Middle frontal gyrus (tissue), 1 donor: ENCODE data around the gene UFSP1.

Source experiments
- DNase-seq: peaks from one replicate; pipeline ENCODE4 v3.0.0-alpha.2; 2015; ENCODE audit warnings: low spot score; ENCODE audit errors: extremely low spot score

Gene UFSP1

GRCh38 chr7:100882785-100883526 lies 6.6 kb downstream of the UFSP1 start:
- DNase-seq = no peak

GRCh38 chr7:100882201-100882600 lies 7.3 kb downstream of the UFSP1 start:
- DNase-seq = no peak

- DNase-seq = no peak
Measured at GRCh38 chr7:100881136-100881535, 8.4 kb downstream of the UFSP1 start.

- DNase-seq = no peak
Measured at GRCh38 chr7:100880645-100881044, 8.9 kb downstream of the UFSP1 start.

- no peak for DNase-seq
Measured at GRCh38 chr7:100879685-100880261, 9.7 kb downstream of the UFSP1 start.

- no peak for DNase-seq
Measured at GRCh38 chr7:100878685-100879084, 10.8 kb downstream of the UFSP1 start.

- DNase-seq = no peak
Measured at GRCh38 chr7:100878013-100878412, 11.5 kb downstream of the UFSP1 start.

- no peak for DNase-seq
Measured at GRCh38 chr7:100875356-100875751, 14.2 kb downstream of the UFSP1 start.

- peak; percentile 99 for DNase-seq
Measured at GRCh38 chr7:100874577-100875355, 14.7 kb downstream of the UFSP1 start, which contains the start of gene SRRT. Gene SRRT (plus strand): TSS chr7:100875103. CDS start chr7:100875591, 488 bp downstream.

GRCh38 chr7:100874300-100874576 lies 15.3 kb downstream of the UFSP1 start:
- no peak for DNase-seq

- DNase-seq = no peak
Measured at GRCh38 chr7:100873599-100874299, 15.8 kb downstream of the UFSP1 start.

- no peak for DNase-seq
Measured at GRCh38 chr7:100867776-100868485, 21.6 kb downstream of the UFSP1 start.

GRCh38 chr7:100867040-100867775 lies 22.3 kb downstream of the UFSP1 start, which contains the start of gene TRIP6:
Gene TRIP6 (plus strand): TSS chr7:100867387. CDS start chr7:100867498, 111 bp downstream.
- DNase-seq = peak; percentile 59

GRCh38 chr7:100866729-100867039 lies 22.8 kb downstream of the UFSP1 start:
- DNase-seq = no peak

- DNase-seq = peak; percentile 67
Measured at GRCh38 chr7:100865938-100866728, 23.4 kb downstream of the UFSP1 start.

GRCh38 chr7:100865372-100865911 lies 24.1 kb downstream of the UFSP1 start:
- no peak for DNase-seq

GRCh38 chr7:100864263-100864845 lies 25.2 kb downstream of the UFSP1 start:
- no peak for DNase-seq

GRCh38 chr7:100863406-100863950 lies 26.0 kb downstream of the UFSP1 start:
- DNase-seq = no peak

- DNase-seq = no peak
Measured at GRCh38 chr7:100861616-100861985, 27.9 kb downstream of the UFSP1 start.
